Motor neuron (in vitro differentiated cells): ENCODE data around the gene GRID1. TPM values are rescaled to one million over a fixed set of nuclear protein-coding genes. Genes with fewer than 3 reads are reported as not detected.

Experiments used
- ATAC-seq, 8 experiments: fragments of 200-7000 bp; cut with Tn5 transposase; replicated peaks in 6 of 8; 2 replicates each; pipeline ENCODE4 v1.8.0; 2021; ENCODE audit warnings: mild to moderate bottlenecking in 8 of 8, moderate library complexity in 8 of 8
- H3K27ac ChIP-seq, 2 donors: fragments of 250-450 bp; sonication (Bioruptor Pico); 2 replicates each; pipeline ENCODE4 v1.9.0; 2021; ENCODE audit warnings: antibody characterized with exemption in 2 of 2, mild to moderate bottlenecking in 2 of 2, moderate library complexity in 1 of 2
- H3K4me1 ChIP-seq, 2 donors: fragments of 250-450 bp; sonication (Bioruptor Pico); replicated peaks in 1 of 2; 2 replicates each; pipeline ENCODE4 v1.6.1; 2021; ENCODE audit warnings: antibody characterized with exemption in 2 of 2, mild to moderate bottlenecking in 2 of 2, moderate library complexity in 1 of 2
- H3K4me3 ChIP-seq, 5 donors: fragments of 250-450 bp; sonication (Bioruptor Pico); 2 replicates each; pipeline ENCODE4 v1.9.0; 2021; ENCODE audit warnings: antibody characterized with exemption in 5 of 5, mild to moderate bottlenecking in 5 of 5, moderate library complexity in 4 of 5
- WGBS, 10 experiments: fragments of 450-650 bp; shearing (Covaris generic); methylation state at CpG; one replicate each; pipeline ENCODE4 v1.0.0; 2022; 5-methylcytosine and 5-hydroxymethylcytosine counted together
- in situ Hi-C, 9 experiments: fragments of 400-800 bp; cut with MboI; loops; one replicate each; pipeline ENCODE4 v1.15.0; 2021; ENCODE audit warnings: low sequenced_read_pairs in 9 of 9, low pct_unique_long_range_greater_than_20kb in 2 of 9; ENCODE audit not compliant: unreplicated experiment in 9 of 9
- total RNA-seq, 8 experiments: library from RNA; unstranded; fragments of 300-600 nt; gene quantifications; 2 replicates each; pipeline versions ENCODE4 v1.2.3 to v1.2.4, GENCODE V29; 2022

The GRID1 gene
- total RNA-seq, 8 experiments from 2014 or later: 0.15 to 10.0 (median 6.0) TPM

GRCh38 chr10:85650791-85651496, 715.7 kb downstream of the GRID1 start:
- H3K4me3 ChIP-seq: no peak overlapping the region
- peaks cover 20 to 21% of the 10 kb centered on the region in 2 donors for H3K4me1 ChIP-seq
- in situ Hi-C loops: no loop called here
- 0 to 100% (median 60%) methylated on average over 1 of the region's 1 CpG; no CpG with 5 or more reads in 7 of the 10 experiments for WGBS, 10 experiments
- ATAC-seq: peak in 1 of 8 experiments; percentile 29
- no peak overlapping the region for H3K27ac ChIP-seq

- peak in 2 of 8 experiments; percentile 41 to 93 for ATAC-seq
Measured at GRCh38 chr10:85649461-85649860, 717.1 kb downstream of the GRID1 start.

GRCh38 chr10:85648279-85648754, 718.3 kb downstream of the GRID1 start:
- in situ Hi-C loops: no loop called here
- 0 to 97% (median 81%) methylated on average over 1 to 5 of the region's 6 CpGs; no CpG with 5 or more reads in 2 of the 10 experiments for WGBS, 10 experiments
- Histone ChIP-seq H3K27ac (no peak overlapping the region), H3K4me1 (peaks cover 35 to 41% of the 10 kb centered on the region in 2 donors), H3K4me3 (no peak overlapping the region)
- no peak for ATAC-seq

More at GRCh38 chr10:85649461-85649860, 717.1 kb downstream of the GRID1 start:
- H3K27ac ChIP-seq: no peak overlapping the region
- peaks cover 33 to 35% of the 10 kb centered on the region in 2 donors for H3K4me1 ChIP-seq
- in situ Hi-C loops: no loop called here
- WGBS, 10 experiments: 0 to 60% (median 14%) methylated on average over 1 to 4 of the region's 4 CpGs
- H3K4me3 ChIP-seq: no peak overlapping the region

GRCh38 chr10:85647741-85648140, 718.9 kb downstream of the GRID1 start:
- in situ Hi-C loops: no loop called here
- ATAC-seq: no peak

GRCh38 chr10:85645926-85646711, 720.5 kb downstream of the GRID1 start:
- H3K4me3 ChIP-seq: no peak overlapping the region
- H3K4me1 ChIP-seq: peaks cover 31 to 49% of the 10 kb centered on the region in 2 donors
- peak in 1 of 8 experiments; percentile 16 for ATAC-seq
- WGBS, 10 experiments: 33 to 100% (median 85%) methylated on average over 1 to 4 of the region's 7 CpGs; no CpG with 5 or more reads in 4 of the 10 experiments
- in situ Hi-C loops: no loop called here
- peak overlapping the region in 1 of 2 donors; percentile 48 for H3K27ac ChIP-seq

More at GRCh38 chr10:85647741-85648140, 718.9 kb downstream of the GRID1 start:
- WGBS, 10 experiments: 40 to 100% (median 83%) methylated on average over 1 to 4 of the region's 5 CpGs; no CpG with 5 or more reads in 2 of the 10 experiments
- peaks cover 35 to 41% of the 10 kb centered on the region in 2 donors for H3K4me1 ChIP-seq
- H3K4me3 ChIP-seq: no peak overlapping the region
- no peak overlapping the region for H3K27ac ChIP-seq

- WGBS, 10 experiments: 0 to 59% (median 22%) methylated on average over 2 to 3 of the region's 3 CpGs; no CpG with 5 or more reads in 2 of the 10 experiments
- in situ Hi-C loops: no loop called here
- peaks cover 31 to 49% of the 10 kb centered on the region in 2 donors for H3K4me1 ChIP-seq
- H3K4me3 ChIP-seq: no peak overlapping the region
- peak in 5 of 8 experiments; percentile 67 to 87 (median 83) for ATAC-seq
- H3K27ac ChIP-seq: no peak overlapping the region
Measured at GRCh38 chr10:85645053-85645452, 721.5 kb downstream of the GRID1 start.

- in situ Hi-C loops: no loop called here
- H3K27ac ChIP-seq: no peak overlapping the region
- no peak overlapping the region for H3K4me3 ChIP-seq
- 14 to 100% (median 84%) methylated on average over 1 to 6 of the region's 6 CpGs; no CpG with 5 or more reads in 1 of the 10 experiments for WGBS, 10 experiments
- peaks cover 21 to 39% of the 10 kb centered on the region in 2 donors for H3K4me1 ChIP-seq
- peak in 1 of 8 experiments; percentile 15 for ATAC-seq
Measured at GRCh38 chr10:85643845-85644525, 722.6 kb downstream of the GRID1 start.

- WGBS, 10 experiments: 29 to 100% (median 64%) methylated on average over 1 to 3 of the region's 4 CpGs; no CpG with 5 or more reads in 2 of the 10 experiments
- in situ Hi-C loops: no loop called here
- no peak for ATAC-seq
- Histone ChIP-seq H3K4me1 (peaks cover 15 to 39% of the 10 kb centered on the region in 2 donors), H3K4me3 (no peak overlapping the region), H3K27ac (no peak overlapping the region)
Measured at GRCh38 chr10:85643171-85643844, 723.3 kb downstream of the GRID1 start.

GRCh38 chr10:85642421-85643170, 724.0 kb downstream of the GRID1 start:
- peak; percentile 52 to 85 (median 68) for ATAC-seq
- Histone ChIP-seq H3K4me3 (no peak overlapping the region), H3K27ac (peak overlapping the region in 1 of 2 donors; percentile 29), H3K4me1 (peaks cover 15 to 39% of the 10 kb centered on the region in 2 donors)
- in situ Hi-C loops: no loop called here
- 11 to 84% (median 45%) methylated on average over 1 to 4 of the region's 4 CpGs for WGBS, 10 experiments

- in situ Hi-C loops: no loop called here
- H3K4me3 ChIP-seq: no peak overlapping the region
- 0 to 100% (median 67%) methylated on average over 1 of the region's 1 CpG; no CpG with 5 or more reads in 5 of the 10 experiments for whole genome bisulfite sequencing, 10 experiments
- peak overlapping the region in 1 of 2 donors; percentile 29 for H3K27ac ChIP-seq
- H3K4me1 ChIP-seq: peaks cover 15 to 37% of the 10 kb centered on the region in 2 donors
- ATAC-seq: peak in 1 of 8 experiments; percentile 11
Measured at GRCh38 chr10:85642082-85642420, 724.5 kb downstream of the GRID1 start.

GRCh38 chr10:85641479-85642009, 725.1 kb downstream of the GRID1 start:
- H3K27ac ChIP-seq: no peak overlapping the region
- peak in 3 of 8 experiments; percentile 25 to 84 (median 52) for ATAC-seq
- H3K4me3 ChIP-seq: no peak overlapping the region
- in situ Hi-C loops: no loop called here
- peaks cover 15 to 37% of the 10 kb centered on the region in 2 donors for H3K4me1 ChIP-seq
- 4 to 91% (median 43%) methylated on average over 2 to 6 of the region's 6 CpGs; no CpG with 5 or more reads in 2 of the 10 experiments for WGBS, 10 experiments
